ENCODE results near the gene TBC1D22A. TPM values are rescaled to one million over a fixed set of nuclear protein-coding genes. Genes with fewer than 3 reads are reported as not detected.

The TBC1D22A gene
- total RNA-seq, 1 donor from 2014 or later = 14.3 TPM

GRCh38 chr22:46766611-46767010 lies 4.2 kb downstream of the TBC1D22A start:
- no peaks in the 10 kb centered on the region for H3K27me3 Mint-ChIP-seq (ENCODE audit: low read depth)
- H3K36me3 Mint-ChIP-seq (ENCODE audit: low read depth) = no peaks in the 10 kb centered on the region
- H3K4me3 Mint-ChIP-seq = peak overlapping the region; percentile 47
- H3K4me1 Mint-ChIP-seq = peaks cover 37% of the 10 kb centered on the region
- no peak for DNase-seq (ENCODE audit: low read depth, low spot score)
- no peaks in the 10 kb centered on the region for H3K9me3 Mint-ChIP-seq
- no peak for TF ChIP-seq CTCF (conservative IDR thresholded peaks at IDR 0.05)
- H3K27ac Mint-ChIP-seq (ENCODE audit: unreplicated experiment) = no peak overlapping the region

GRCh38 chr22:46767249-46767985 lies 5.0 kb downstream of the TBC1D22A start:
- no peaks in the 10 kb centered on the region for H3K9me3 Mint-ChIP-seq
- no peak for TF ChIP-seq CTCF (conservative IDR thresholded peaks at IDR 0.05)
- H3K4me1 Mint-ChIP-seq = peaks cover 29% of the 10 kb centered on the region
- H3K27me3 Mint-ChIP-seq (ENCODE audit: low read depth) = no peaks in the 10 kb centered on the region
- DNase-seq (ENCODE audit: low read depth, low spot score) = no peak
- H3K4me3 Mint-ChIP-seq = peak overlapping the region; percentile 47
- no peaks in the 10 kb centered on the region for H3K36me3 Mint-ChIP-seq (ENCODE audit: low read depth)
- H3K27ac Mint-ChIP-seq (ENCODE audit: unreplicated experiment) = peak overlapping the region; percentile 54

- Mint-ChIP-seq H3K36me3 (ENCODE audit: low read depth) (no peaks in the 10 kb centered on the region), H3K9me3 (no peaks in the 10 kb centered on the region), H3K4me3 (no peak overlapping the region), H3K27ac (ENCODE audit: unreplicated experiment) (no peak overlapping the region), H3K27me3 (ENCODE audit: low read depth) (no peaks in the 10 kb centered on the region), H3K4me1 (peaks cover 11% of the 10 kb centered on the region)
- TF ChIP-seq CTCF (conservative IDR thresholded peaks at IDR 0.05) = no peak
- no peak for DNase-seq (ENCODE audit: low read depth, low spot score)
These were observed 6.8 kb downstream of the TBC1D22A start for GRCh38 chr22:46769191-46769675.

GRCh38 chr22:46769706-46770105 lies 7.3 kb downstream of the TBC1D22A start:
- Mint-ChIP-seq H3K36me3 (ENCODE audit: low read depth) (no peaks in the 10 kb centered on the region), H3K4me1 (peaks cover 7% of the 10 kb centered on the region), H3K9me3 (no peaks in the 10 kb centered on the region), H3K27ac (ENCODE audit: unreplicated experiment) (no peak overlapping the region), H3K4me3 (no peak overlapping the region), H3K27me3 (ENCODE audit: low read depth) (no peaks in the 10 kb centered on the region)
- DNase-seq (ENCODE audit: low read depth, low spot score) = no peak
- no peak for TF ChIP-seq CTCF (conservative IDR thresholded peaks at IDR 0.05)

GRCh38 chr22:46770151-46770641 lies 7.7 kb downstream of the TBC1D22A start:
- Mint-ChIP-seq H3K4me3 (no peak overlapping the region), H3K9me3 (no peaks in the 10 kb centered on the region), H3K36me3 (ENCODE audit: low read depth) (no peaks in the 10 kb centered on the region), H3K27ac (ENCODE audit: unreplicated experiment) (no peak overlapping the region), H3K27me3 (ENCODE audit: low read depth) (no peaks in the 10 kb centered on the region), H3K4me1 (peaks cover 7% of the 10 kb centered on the region)
- no peak for TF ChIP-seq CTCF (conservative IDR thresholded peaks at IDR 0.05)
- no peak for DNase-seq (ENCODE audit: low read depth, low spot score)

Data from neural crest cell (in vitro differentiated cells).